T-helper 17 cell (primary cell): ENCODE measurements around the gene CASK. TPM values are rescaled to one million over a fixed set of nuclear protein-coding genes. Genes with fewer than 3 reads are reported as not detected.

ENCODE experiments used
- ATAC-seq: fragments of 150-1000 bp; cut with Tn5 transposase; 2 replicates; pipeline ENCODE4 v1.10.0; 2021; ENCODE audit warnings: mild to moderate bottlenecking, moderate library complexity
- DNase-seq, 3 donors: peaks; one replicate each; pipeline versions ENCODE4 v3.0.0 to v3.0.0-alpha.2; 2020 to 2021
- H3K9me3 ChIP-seq: one replicate; pipeline ENCODE4 v1.7.0; 2013; ENCODE audit warnings: low read length, mild to moderate bottlenecking; ENCODE audit not compliant: control insufficient read depth, poor library complexity, severe bottlenecking
- H3K27ac Mint-ChIP-seq: one replicate; pipeline ENCODE4 v1.8.0; 2022; ENCODE audit warnings: mild to moderate bottlenecking, moderate library complexity, mixed read lengths
- H3K27me3 Mint-ChIP-seq: one replicate; pipeline ENCODE4 v1.8.0; 2022; ENCODE audit warnings: mixed read lengths
- H3K36me3 Mint-ChIP-seq: one replicate; pipeline ENCODE4 v1.8.0; 2022; ENCODE audit warnings: low read depth, mixed read lengths
- H3K4me1 Mint-ChIP-seq: one replicate; pipeline ENCODE4 v1.8.0; 2022; ENCODE audit warnings: mild to moderate bottlenecking, mixed read lengths
- H3K4me3 Mint-ChIP-seq: one replicate; pipeline ENCODE4 v1.8.0; 2022; ENCODE audit warnings: mild to moderate bottlenecking, moderate library complexity, mixed read lengths
- total RNA-seq, 4 donors: library from RNA in 2 of 4; stranded (reverse) in 2 of 4; gene quantifications; one replicate each; pipeline ENCODE4 v1.2.3 and lab custom pipeline; 2022 to 2026

The CASK gene
- total RNA-seq, 2 donors from 2014 or later, result 99.9 to 107 TPM

DNA sequence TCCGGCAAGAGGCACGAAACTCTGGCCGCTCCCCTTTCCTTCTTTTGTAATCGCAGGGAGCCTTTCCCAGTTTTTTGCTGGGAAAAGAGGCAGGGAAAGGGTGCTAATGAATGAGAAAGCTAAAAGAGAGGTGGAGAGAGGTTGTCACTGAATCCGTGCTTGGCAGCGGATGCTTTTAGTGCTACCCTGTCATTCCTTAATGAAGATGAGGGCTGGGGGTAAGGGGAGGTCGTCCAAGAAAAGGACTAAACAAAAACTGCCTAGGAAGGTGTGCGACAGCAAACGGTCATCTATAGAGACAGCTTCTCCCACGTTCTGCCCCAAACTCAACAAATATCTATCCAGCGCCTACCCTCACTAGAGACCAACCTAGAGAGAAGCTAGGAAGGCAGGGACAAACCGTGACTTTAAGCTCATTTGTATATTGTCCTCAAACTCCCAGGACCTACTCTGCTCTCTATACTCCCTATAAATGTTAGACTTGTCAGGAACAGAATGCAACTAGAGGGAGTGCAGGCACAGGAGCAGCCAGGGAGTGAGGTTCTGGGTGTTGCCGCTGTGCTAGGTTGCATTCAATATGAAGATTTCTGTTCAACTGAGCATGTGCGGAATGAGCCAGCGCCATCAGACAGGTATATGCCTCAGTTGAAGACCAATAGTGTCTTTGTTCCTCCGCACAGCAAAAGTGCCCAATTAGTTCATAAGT is 777 bp upstream of the CASK start:
- peak in 2 of 3 donors; percentile 7 to 10 for DNase-seq
- H3K36me3 Mint-ChIP-seq, result peaks cover 3% of the 10 kb centered on the region
- H3K27me3 Mint-ChIP-seq, result no peaks in the 10 kb centered on the region
- peak; percentile 32 for ATAC-seq
- peak overlapping the region; percentile 8 for H3K27ac Mint-ChIP-seq
- H3K9me3 ChIP-seq, result no peaks in the 10 kb centered on the region
- H3K4me1 Mint-ChIP-seq, result peaks cover 8% of the 10 kb centered on the region
- H3K4me3 Mint-ChIP-seq, result peak overlapping the region; percentile 82

DNA sequence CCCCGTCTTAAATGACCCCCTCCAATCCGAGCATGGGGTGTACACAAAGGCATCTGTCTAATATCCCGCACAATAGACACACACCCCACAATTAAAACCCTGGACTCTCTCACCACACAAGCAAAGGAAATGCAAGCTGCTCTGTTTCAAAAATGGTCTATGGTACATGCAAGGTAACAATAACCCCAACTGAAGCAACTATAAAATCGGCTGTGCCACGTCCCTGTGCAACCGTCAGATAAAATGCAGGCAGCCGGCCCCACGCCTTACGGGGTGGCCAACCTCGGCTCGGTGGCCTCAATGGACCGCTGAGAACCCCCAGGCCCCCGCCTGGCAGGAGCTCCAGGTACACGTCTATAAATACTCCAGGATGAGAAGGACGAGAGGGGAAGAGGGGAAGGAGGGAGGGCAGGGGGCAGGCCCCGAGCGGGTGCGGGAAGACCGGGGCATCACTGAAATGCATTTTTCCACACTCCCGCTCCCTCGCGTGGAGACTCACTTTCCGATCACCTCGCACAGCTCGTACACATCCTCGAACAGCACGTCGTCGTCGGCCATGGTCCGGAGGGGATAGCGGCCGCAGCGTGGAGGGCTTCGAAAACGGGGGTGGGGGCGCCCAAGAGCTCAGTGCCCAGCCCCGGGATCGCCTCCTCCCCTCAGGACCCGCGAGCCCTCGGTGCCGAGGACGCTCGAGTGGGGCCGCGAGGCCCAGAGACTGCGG is 763 bp downstream of the CASK start:
- ATAC-seq, result no peak
- Mint-ChIP-seq H3K4me3 (peak overlapping the region; percentile 95), H3K4me1 (peaks cover 15% of the 10 kb centered on the region)

GRCh38 chrX:41921492-41922430 is 1.6 kb downstream of the CASK start:
- H3K4me1 Mint-ChIP-seq, result peaks cover 19% of the 10 kb centered on the region
- peak overlapping the region; percentile 95 for H3K4me3 Mint-ChIP-seq
- H3K36me3 Mint-ChIP-seq, result peaks cover 3% of the 10 kb centered on the region
- H3K9me3 ChIP-seq, result no peaks in the 10 kb centered on the region
- H3K27me3 Mint-ChIP-seq, result no peaks in the 10 kb centered on the region
- peak in 1 of 3 donors; percentile 12 for DNase-seq
- peak overlapping the region; percentile 93 for H3K27ac Mint-ChIP-seq
- ATAC-seq, result no peak

More for the DNA sequence above, 763 bp downstream of the CASK start:
- peak overlapping the region; percentile 93 for H3K27ac Mint-ChIP-seq
- peaks cover 3% of the 10 kb centered on the region for H3K36me3 Mint-ChIP-seq
- H3K9me3 ChIP-seq, result no peaks in the 10 kb centered on the region
- no peaks in the 10 kb centered on the region for H3K27me3 Mint-ChIP-seq
- peak; percentile 7 to 25 (median 10) for DNase-seq

DNA sequence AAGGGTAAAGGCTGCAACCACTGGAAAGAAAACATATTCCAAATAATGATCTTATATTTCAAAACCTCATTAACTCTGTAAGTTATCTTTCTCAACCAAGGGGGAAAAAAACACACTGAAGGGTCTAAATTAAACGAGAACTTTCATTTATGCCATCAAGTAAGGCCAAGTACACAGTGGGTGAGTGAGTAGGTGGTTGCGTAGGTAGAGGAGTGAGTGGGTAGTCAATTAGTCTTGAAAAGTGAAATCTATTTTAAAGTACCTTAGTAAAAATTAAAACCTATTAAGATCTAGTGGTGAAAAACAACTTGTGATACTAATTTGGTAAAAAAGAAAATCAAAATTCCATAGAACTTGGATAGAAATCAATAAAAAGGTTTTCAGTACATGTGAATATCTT is 3.5 kb downstream of the CASK start:
- DNase-seq, result no peak
- ATAC-seq, result no peak
- Mint-ChIP-seq H3K27ac (peak overlapping the region; percentile 45), H3K36me3 (peaks cover 3% of the 10 kb centered on the region), H3K4me3 (peak overlapping the region; percentile 66), H3K27me3 (no peaks in the 10 kb centered on the region), H3K4me1 (peaks cover 25% of the 10 kb centered on the region)
- H3K9me3 ChIP-seq, result no peaks in the 10 kb centered on the region

- Mint-ChIP-seq H3K4me3 (peak overlapping the region; percentile 76), H3K4me1 (peaks cover 30% of the 10 kb centered on the region), H3K27ac (peak overlapping the region; percentile 67), H3K27me3 (no peaks in the 10 kb centered on the region), H3K36me3 (peaks cover 3% of the 10 kb centered on the region)
- ATAC-seq (peak; percentile 64), DNase-seq (no peak)
- no peaks in the 10 kb centered on the region for H3K9me3 ChIP-seq
These were observed 5.8 kb downstream of the CASK start for GRCh38 chrX:41917517-41917916.

DNA sequence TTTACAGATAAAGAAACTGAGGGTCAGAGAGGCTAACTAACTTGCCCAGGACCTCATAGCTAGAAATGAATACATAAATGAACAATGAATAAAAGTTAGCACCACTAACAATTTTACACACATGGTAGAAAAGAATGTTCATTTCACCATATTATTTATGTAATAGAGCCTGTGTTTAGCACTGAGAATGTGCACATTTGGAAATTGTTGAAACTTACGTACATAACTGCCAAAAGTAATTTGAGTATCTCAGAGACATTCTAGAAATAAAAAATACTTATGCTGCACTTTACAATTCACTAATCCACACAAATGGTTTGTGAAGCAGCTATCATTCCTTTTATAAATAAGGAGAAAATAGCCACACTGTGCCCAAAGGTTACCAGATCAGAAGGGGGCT is 9.9 kb downstream of the CASK start:
- ATAC-seq, result no peak
- no peak overlapping the region for H3K27ac Mint-ChIP-seq
- peaks cover 26% of the 10 kb centered on the region for H3K4me1 Mint-ChIP-seq

GRCh38 chrX:41912923-41913322 is 10.4 kb downstream of the CASK start:
- Mint-ChIP-seq H3K36me3 (no peaks in the 10 kb centered on the region), H3K27me3 (no peaks in the 10 kb centered on the region), H3K27ac (no peak overlapping the region), H3K4me3 (no peak overlapping the region), H3K4me1 (peaks cover 30% of the 10 kb centered on the region)
- no peak for DNase-seq
- ATAC-seq, result no peak
- no peaks in the 10 kb centered on the region for H3K9me3 ChIP-seq

More for the DNA sequence above, 9.9 kb downstream of the CASK start:
- H3K9me3 ChIP-seq, result no peaks in the 10 kb centered on the region
- Mint-ChIP-seq H3K27me3 (no peaks in the 10 kb centered on the region), H3K36me3 (no peaks in the 10 kb centered on the region), H3K4me3 (no peak overlapping the region)
- no peak for DNase-seq

DNA sequence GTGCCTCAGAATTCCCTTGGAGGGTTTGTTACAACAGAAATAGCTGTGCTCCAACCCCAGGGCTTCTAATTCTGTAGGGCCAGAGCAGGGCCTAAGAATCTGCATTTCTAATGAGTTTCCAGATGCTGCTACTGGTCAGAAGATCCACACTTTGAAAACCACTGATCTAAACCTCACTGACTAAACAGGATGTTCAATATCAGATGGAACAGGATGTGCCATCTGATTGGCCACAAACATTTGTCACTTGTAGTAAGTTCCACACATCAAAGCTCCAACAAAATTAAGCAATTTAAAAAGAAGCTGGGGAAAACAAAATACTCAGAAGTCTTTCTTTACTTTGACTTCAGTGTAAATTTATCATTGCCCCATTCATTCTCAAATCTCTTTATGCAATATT is 14.3 kb downstream of the CASK start:
- no peaks in the 10 kb centered on the region for H3K36me3 Mint-ChIP-seq
- H3K4me1 Mint-ChIP-seq, result peaks cover 17% of the 10 kb centered on the region
- no peaks in the 10 kb centered on the region for H3K9me3 ChIP-seq
- DNase-seq, result no peak
- H3K4me3 Mint-ChIP-seq, result peak overlapping the region; percentile 64
- peak; percentile 74 for ATAC-seq
- H3K27ac Mint-ChIP-seq, result no peak overlapping the region
- no peaks in the 10 kb centered on the region for H3K27me3 Mint-ChIP-seq

DNA sequence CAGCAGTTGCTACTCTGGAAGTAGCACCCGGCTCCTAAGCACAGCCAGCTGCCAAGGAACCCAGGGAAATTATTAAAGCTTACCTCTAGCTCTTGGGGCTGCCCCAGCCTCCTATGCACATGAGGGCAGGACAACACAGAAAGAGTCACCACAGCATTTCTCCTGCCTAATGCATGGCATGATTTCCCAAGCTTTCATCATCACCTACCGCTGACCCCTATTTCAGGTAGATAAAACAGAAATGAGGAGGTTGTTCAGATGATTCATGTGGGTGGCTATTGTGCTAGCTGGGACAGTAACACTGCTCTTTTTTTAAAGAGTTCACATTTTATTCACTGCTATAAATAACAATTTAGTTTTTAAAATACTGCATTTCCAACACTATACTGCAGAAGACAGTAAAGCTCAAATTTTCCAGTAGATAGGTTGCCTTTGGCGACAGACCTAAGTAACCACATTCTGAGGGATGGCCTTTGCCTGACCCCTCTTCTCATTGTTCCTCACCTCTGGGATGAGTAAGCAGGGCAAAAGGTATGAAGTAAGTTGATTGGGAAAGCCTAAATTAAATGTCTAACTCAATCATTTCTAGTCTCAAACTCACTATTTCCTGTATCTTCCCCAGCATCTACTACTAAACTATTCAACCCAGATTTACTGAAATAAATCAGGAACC is 16.7 kb downstream of the CASK start:
- no peak for ATAC-seq
- peaks cover 15% of the 10 kb centered on the region for H3K4me1 Mint-ChIP-seq

GRCh38 chrX:41903544-41903943 is 19.8 kb downstream of the CASK start:
- Mint-ChIP-seq H3K27ac (no peak overlapping the region), H3K36me3 (peaks cover 3% of the 10 kb centered on the region), H3K4me3 (no peak overlapping the region), H3K4me1 (peaks cover 9% of the 10 kb centered on the region), H3K27me3 (no peaks in the 10 kb centered on the region)
- no peaks in the 10 kb centered on the region for H3K9me3 ChIP-seq
- DNase-seq (no peak), ATAC-seq (no peak)

More for the DNA sequence above, 16.7 kb downstream of the CASK start:
- no peaks in the 10 kb centered on the region for H3K36me3 Mint-ChIP-seq
- H3K9me3 ChIP-seq, result no peaks in the 10 kb centered on the region
- H3K27ac Mint-ChIP-seq, result no peak overlapping the region
- no peak for DNase-seq
- H3K27me3 Mint-ChIP-seq, result no peaks in the 10 kb centered on the region
- H3K4me3 Mint-ChIP-seq, result no peak overlapping the region

- no peaks in the 10 kb centered on the region for H3K4me1 Mint-ChIP-seq
- H3K9me3 ChIP-seq, result no peaks in the 10 kb centered on the region
- H3K4me3 Mint-ChIP-seq, result no peak overlapping the region
- peaks cover 5% of the 10 kb centered on the region for H3K36me3 Mint-ChIP-seq
- H3K27me3 Mint-ChIP-seq, result no peaks in the 10 kb centered on the region
- DNase-seq, result no peak
- H3K27ac Mint-ChIP-seq, result no peak overlapping the region
- no peak for ATAC-seq
These were observed 23.0 kb downstream of the CASK start for GRCh38 chrX:41900321-41900720.

- H3K9me3 ChIP-seq, result no peaks in the 10 kb centered on the region
- ATAC-seq (no peak), DNase-seq (no peak)
- H3K4me3 Mint-ChIP-seq, result no peak overlapping the region
- peaks cover 6% of the 10 kb centered on the region for H3K36me3 Mint-ChIP-seq
- H3K27me3 Mint-ChIP-seq, result no peaks in the 10 kb centered on the region
- H3K4me1 Mint-ChIP-seq, result peaks cover 2% of the 10 kb centered on the region
- H3K27ac Mint-ChIP-seq, result no peak overlapping the region
These were observed 27.5 kb downstream of the CASK start for GRCh38 chrX:41895826-41896225.
